HCT116 (cell line): ENCODE results near the gene ARHGEF6. TPM values are rescaled to one million over a fixed set of nuclear protein-coding genes. Genes with fewer than 3 reads are reported as not detected.

Experiments used
- ATAC-seq: fragments of 200-7000 bp; cut with Tn5 transposase; 2 replicates; pipeline ENCODE4 v1.9.1; 2020; ENCODE audit warnings: mild to moderate bottlenecking, moderate library complexity
- BruUV-seq: library from RNA; stranded (reverse); fragments of 400-500 nt; replicated peaks from 2 replicates; lab custom pipeline; 2021; lab: Mats Ljungman, UMichigan
- CTCF ChIA-PET: fragments of 300-600 bp; sonication (Branson Sonifier 250); formaldehyde crosslinking; loops from one replicate; lab custom pipeline; 2021; ENCODE audit warnings: antibody characterized with exemption; lab: Charles Lee
- POLR2A ChIA-PET: fragments of 300-600, 350-600 bp; sonication (Branson Sonifier 250); formaldehyde crosslinking; loops from one replicate; lab custom pipeline; 2021; ENCODE audit warnings: antibody characterized with exemption; lab: Charles Lee
- RAD21 ChIA-PET, 2 experiments: fragments of 300-600 bp; sonication (Branson Sonifier 250); formaldehyde crosslinking; loops; one replicate each; lab custom pipeline; 2023; ENCODE audit warnings: low total read pairs in 2 of 2; ENCODE audit not compliant: uncharacterized antibody in 2 of 2, unreplicated experiment in 2 of 2, low non-redundant PET in 1 of 2; lab: Charles Lee
- DNase-seq: peaks from one replicate; pipeline ENCODE4 v3.0.0-alpha.2; 2010; ENCODE audit warnings: low read depth, low spot score
- H2AFZ ChIP-seq: fragments of 200-600 bp; shearing (Covaris generic), sonication (generic); 2 replicates; pipeline ENCODE4 v1.6.1; 2017; ENCODE audit warnings: low read depth, mixed run types, mixed read lengths, antibody characterized with exemption, low read length; ENCODE audit not compliant: poor library complexity, severe bottlenecking
- H3K27ac ChIP-seq: 2 replicates; pipeline ENCODE4 v1.5.1; 2012; ENCODE audit warnings: low read depth, low read length
- H3K27me3 ChIP-seq: fragments of 200-600 bp; sonication (generic); 2 replicates; pipeline ENCODE4 v1.6.1; 2016; ENCODE audit warnings: mixed run types, low read length, mixed read lengths; ENCODE audit not compliant: insufficient read depth
- H3K36me3 ChIP-seq, 2 experiments: fragments of 200-500 bp in 1 of 2; fragments of 200-600 bp in 1 of 2; sonication (Bioruptor generic) in 1 of 2; sonication (generic) in 1 of 2; 2 replicates each; pipeline versions ENCODE4 v1.5.1 to v1.6.1; 2014 to 2016; ENCODE audit warnings: low read length in 2 of 2, inconsistent platforms in 1 of 2, mixed read lengths in 1 of 2, mixed run types in 1 of 2; ENCODE audit not compliant: insufficient read depth in 2 of 2, control insufficient read depth in 1 of 2
- H3K4me1 ChIP-seq, 2 experiments: fragments of 200-600 bp in 1 of 2; sonication (generic) in 1 of 2; 2 replicates each; pipeline versions ENCODE4 v1.5.1 to v1.6.1; 2012 to 2017; ENCODE audit warnings: low read length in 2 of 2, inconsistent platforms in 1 of 2, mild to moderate bottlenecking in 1 of 2, mixed read lengths in 1 of 2, mixed run types in 1 of 2, moderate library complexity in 1 of 2; ENCODE audit not compliant: insufficient read depth in 2 of 2, control insufficient read depth in 1 of 2
- H3K4me2 ChIP-seq: fragments of 200-600 bp; sonication (generic); 2 replicates; pipeline ENCODE4 v1.6.1; 2017; ENCODE audit warnings: mixed run types, low read length, mixed read lengths
- H3K4me3 ChIP-seq, 2 experiments: fragments of 200-600 bp in 1 of 2; sonication (generic) in 1 of 2; replicated peaks in 1 of 2; 2 replicates each; pipeline ENCODE4 v1.5.1; 2011 to 2016; ENCODE audit warnings: low read length in 2 of 2, control low read depth in 1 of 2, low read depth in 1 of 2, mild to moderate bottlenecking in 1 of 2, mixed read lengths in 1 of 2, mixed run types in 1 of 2
- H3K79me2 ChIP-seq: fragments of 200-600 bp; sonication (generic); 2 replicates; pipeline ENCODE4 v1.6.1; 2017; ENCODE audit warnings: mild to moderate bottlenecking, mixed run types, low read length, moderate library complexity, mixed read lengths; ENCODE audit not compliant: insufficient read depth
- H3K9ac ChIP-seq: fragments of 200-600 bp; sonication (generic); 2 replicates; pipeline ENCODE4 v1.6.1; 2016; ENCODE audit warnings: low read length, mixed read lengths
- H3K9me2 ChIP-seq: fragments of 200-600 bp; sonication (generic), shearing (Covaris generic); 2 replicates; pipeline ENCODE4 v1.6.1; 2017; ENCODE audit warnings: mixed run types, mild to moderate bottlenecking, moderate library complexity; ENCODE audit not compliant: insufficient read depth
- H3K9me3 ChIP-seq, 2 experiments: fragments of 200-500 bp in 1 of 2; fragments of 200-600 bp in 1 of 2; sonication (Bioruptor generic) in 1 of 2; sonication (generic) in 1 of 2; 2 replicates each; pipeline ENCODE4 v1.6.1; 2014 to 2017; ENCODE audit warnings: low read length in 2 of 2, mixed read lengths in 2 of 2, inconsistent platforms in 1 of 2, low read depth in 1 of 2, mild to moderate bottlenecking in 1 of 2, mixed run types in 1 of 2, moderate library complexity in 1 of 2; ENCODE audit not compliant: control insufficient read depth in 1 of 2, insufficient read depth in 1 of 2
- H4K20me1 ChIP-seq: fragments of 200-600 bp; sonication (generic), shearing (Covaris generic); 2 replicates; pipeline ENCODE4 v1.6.1; 2017; ENCODE audit warnings: mixed run types, mild to moderate bottlenecking, moderate library complexity; ENCODE audit not compliant: insufficient read depth
- ATF3 ChIP-seq: IDR thresholded peaks from 2 replicates; pipeline ENCODE4 v1.6.1; 2012
- CTCF ChIP-seq, 3 experiments: fragments of 200-600 bp in 1 of 3; sonication (generic) in 1 of 3; IDR thresholded peaks in 2 of 3; conservative IDR thresholded peaks in 1 of 3; 2 replicates each; pipeline ENCODE4 v1.5.1; 2012 to 2017; ENCODE audit warnings: low read depth in 2 of 3, low read length in 2 of 3, antibody characterized with exemption in 1 of 3, borderline replicate concordance in 1 of 3, control low read depth in 1 of 3, mild to moderate bottlenecking in 1 of 3, mixed read lengths in 1 of 3, mixed run types in 1 of 3, moderate library complexity in 1 of 3; ENCODE audit not compliant: insufficient read depth in 1 of 3
- EGR1 ChIP-seq: IDR thresholded peaks from 2 replicates; pipeline ENCODE4 v1.6.1; 2012; ENCODE audit warnings: low read depth
- EZH2 ChIP-seq: fragments of 200-600 bp; sonication (generic); IDR thresholded peaks from 2 replicates; pipeline ENCODE4 v1.6.1; 2017; ENCODE audit warnings: antibody characterized with exemption, mixed run types
- EZH2phosphoT487 ChIP-seq: fragments of 200-600 bp; IDR thresholded peaks from 2 replicates; pipeline ENCODE4 v1.6.1; 2018; ENCODE audit warnings: antibody characterized with exemption, borderline replicate concordance
- MAX ChIP-seq: IDR thresholded peaks from 2 replicates; pipeline ENCODE4 v1.6.1; 2012
- POLR2AphosphoS5 ChIP-seq: IDR thresholded peaks from 2 replicates; pipeline ENCODE4 v1.6.1; 2011; ENCODE audit warnings: mild to moderate bottlenecking, low read depth, low read length, moderate library complexity
- SP1 ChIP-seq: IDR thresholded peaks from 2 replicates; pipeline ENCODE4 v1.6.1; 2012; ENCODE audit warnings: low read depth
- SRF ChIP-seq: IDR thresholded peaks from 2 replicates; pipeline ENCODE4 v1.6.1; 2012; ENCODE audit warnings: low read depth
- TCF7L2 ChIP-seq: IDR thresholded peaks from 2 replicates; pipeline ENCODE4 v1.7.0; 2011; ENCODE audit warnings: borderline replicate concordance, inconsistent platforms; ENCODE audit not compliant: insufficient read depth, insufficient read length; ENCODE audit errors: extremely low read depth
- YY1 ChIP-seq: IDR thresholded peaks from 2 replicates; pipeline ENCODE4 v1.6.1; 2011; ENCODE audit warnings: low read length, low read depth, moderate library complexity, mild to moderate bottlenecking; ENCODE audit not compliant: insufficient replicate concordance; ENCODE audit errors: extremely low read depth
- ZBTB33 ChIP-seq: IDR thresholded peaks from 2 replicates; pipeline ENCODE4 v1.6.1; 2011; ENCODE audit warnings: mild to moderate bottlenecking, low read length, moderate library complexity; ENCODE audit not compliant: insufficient replicate concordance; ENCODE audit errors: extremely low read depth
- ZFX ChIP-seq: fragments of 450-650 bp; IDR thresholded peaks from 2 replicates; pipeline ENCODE4 v1.6.1; 2017
- ZNF274 ChIP-seq: fragments of 200-500 bp; sonication (Bioruptor generic); IDR thresholded peaks from 2 replicates; pipeline ENCODE4 v1.6.1; 2014; ENCODE audit warnings: mild to moderate bottlenecking, low read depth, low read length, inconsistent platforms
- intact Hi-C: fragments of 100-400 bp; cut with micrococcal nuclease; formaldehyde crosslinking; loops from 2 replicates; pipeline ENCODE4 v1.10.0; 2022
- total RNA-seq: library from RNA; stranded (reverse); gene quantifications from one replicate; pipeline ENCODE4 v1.2.1, GENCODE V29; 2021; ENCODE audit not compliant: unreplicated experiment

The ARHGEF6 gene
- total RNA-seq, 1 experiment from 2014 or later, result 1.9 TPM

- no peak for TF ChIP-seq ZNF274
- no peak for TF ChIP-seq ATF3
- TF ChIP-seq SRF, result no peak
- TF ChIP-seq POLR2AphosphoS5, result no peak
- no peak for TF ChIP-seq EZH2
- TF ChIP-seq, all 23 proteins: peak for 0
Measured at GRCh38 chrX:136779346-136779781, 1.4 kb downstream of the ARHGEF6 start (continued).

GRCh38 chrX:136778916-136779315 lies 1.8 kb downstream of the ARHGEF6 start:
- no peak overlapping the region for H2AFZ ChIP-seq

GRCh38 chrX:136778020-136778419 lies 2.7 kb downstream of the ARHGEF6 start:
- ChIA-PET CTCF (interaction anchor here (1.2 kb wide), 1 partner anchor 11 kb away, joined by 4 read pairs; no protein-coding TSS in a partner anchor), POLR2A (no interaction called here), RAD21 (no interaction called here)
- Histone ChIP-seq H3K36me3 (no peaks in the 10 kb centered on the region), H2AFZ (no peak overlapping the region), H3K79me2 (no peaks in the 10 kb centered on the region), H3K27ac (no peak overlapping the region), H4K20me1 (no peaks in the 10 kb centered on the region), H3K27me3 (no peaks in the 10 kb centered on the region), H3K4me2 (no peak overlapping the region), H3K9me2 (no peaks in the 10 kb centered on the region), H3K4me3 (no peak overlapping the region), H3K4me1 (no peaks in the 10 kb centered on the region), H3K9ac (no peak overlapping the region), H3K9me3 (no peaks in the 10 kb centered on the region)
- no peak for ATAC-seq
- intact Hi-C loops, result no loop called here
- DNase-seq, result no peak
- no TSS peak for BruUV-seq
- TF ChIP-seq EZH2phosphoT487, result no peak
- no peak for TF ChIP-seq ZFX
- no peak for TF ChIP-seq EGR1
- no peak for TF ChIP-seq ZBTB33
- TF ChIP-seq TCF7L2, result no peak
- TF ChIP-seq MAX, result no peak
- TF ChIP-seq EZH2, result no peak
- no peak for TF ChIP-seq YY1
- no peak for TF ChIP-seq POLR2AphosphoS5
- no peak for TF ChIP-seq SP1
- no peak for TF ChIP-seq CTCF (IDR thresholded peaks at IDR 0.05 in 2 of 3, conservative IDR thresholded peaks at IDR 0.05 in 1 of 3; ENCODE audit: borderline replicate concordance in 1 of 3, insufficient read depth in 1 of 3, low read depth in 2 of 3, low read length in 2 of 3)

More at GRCh38 chrX:136778916-136779315, 1.8 kb downstream of the ARHGEF6 start:
- RAD21 ChIA-PET, result no interaction called here
- Histone ChIP-seq H3K79me2 (no peaks in the 10 kb centered on the region), H3K9ac (no peak overlapping the region), H3K4me2 (no peak overlapping the region), H3K4me3 (no peak overlapping the region), H3K36me3 (no peaks in the 10 kb centered on the region), H3K4me1 (no peaks in the 10 kb centered on the region), H3K9me3 (no peaks in the 10 kb centered on the region), H3K27ac (no peak overlapping the region), H3K9me2 (no peaks in the 10 kb centered on the region), H4K20me1 (no peaks in the 10 kb centered on the region), H3K27me3 (no peaks in the 10 kb centered on the region)
- intact Hi-C loops, result no loop called here
- no peak for ATAC-seq
- no TSS peak for BruUV-seq
- DNase-seq, result no peak
- CTCF ChIA-PET, result interaction anchor here (1.2 kb wide), 1 partner anchor 12 kb away, joined by 4 read pairs; no protein-coding TSS in a partner anchor
- POLR2A ChIA-PET, result no interaction called here
- TF ChIP-seq ZFX (no peak), ZNF274 (no peak)
